SW480 (cell line): Measurements from ENCODE around the gene DLG1.
A peak's percentile ranks its signal among the peaks of the same experiment; 100 is the strongest.
"Not testable (repeated sequence)": the region's sequence is repeated elsewhere in the genome, so short reads cannot be mapped to it uniquely, and the experiment has no call there.

Source experiments
- DNase-seq: peaks from one replicate; pipeline ENCODE4 v3.0.0-alpha.2; 2016; ENCODE audit warnings: low spot score

DLG1 gene

GRCh38 chr3:197244751-197245150 is 53.7 kb downstream of the DLG1 start:
- DNase-seq: no peak

GRCh38 chr3:197242784-197243432 is 55.5 kb downstream of the DLG1 start:
- DNase-seq: no peak

GRCh38 chr3:197241173-197241572 is 57.2 kb downstream of the DLG1 start:
- DNase-seq: no peak

- no peak for DNase-seq
Observed at GRCh38 chr3:197239857-197240256, 58.6 kb downstream of the DLG1 start.

- DNase-seq: no peak
Observed at GRCh38 chr3:197238842-197239241, 59.6 kb downstream of the DLG1 start.

GRCh38 chr3:197237897-197238296 is 60.5 kb downstream of the DLG1 start:
- DNase-seq: no peak

- DNase-seq: no peak
Observed at GRCh38 chr3:197236362-197236761, 62.0 kb downstream of the DLG1 start.

- DNase-seq: no peak
Observed at GRCh38 chr3:197234947-197235914, 63.2 kb downstream of the DLG1 start.

- DNase-seq: no peak
Observed at GRCh38 chr3:197231321-197231720, 67.1 kb downstream of the DLG1 start.

GRCh38 chr3:197229836-197230235 is 68.6 kb downstream of the DLG1 start:
- no peak for DNase-seq

- DNase-seq: no peak
Observed at GRCh38 chr3:197229178-197229577, 69.2 kb downstream of the DLG1 start.

- no peak for DNase-seq
Observed at GRCh38 chr3:197227780-197228574, 70.4 kb downstream of the DLG1 start.

- no peak for DNase-seq
Observed at GRCh38 chr3:197226179-197226578, 72.2 kb downstream of the DLG1 start.

GRCh38 chr3:197225579-197225978 is 72.8 kb downstream of the DLG1 start:
- no peak for DNase-seq

GRCh38 chr3:197224034-197224444 is 74.4 kb downstream of the DLG1 start:
- peak; percentile 73 for DNase-seq

- DNase-seq: no peak
Observed at GRCh38 chr3:197222937-197223370, 75.5 kb downstream of the DLG1 start.

GRCh38 chr3:197219619-197220018 is 78.8 kb downstream of the DLG1 start:
- no peak for DNase-seq

GRCh38 chr3:197218210-197218609 is 80.2 kb downstream of the DLG1 start:
- DNase-seq: no peak

- no peak for DNase-seq
Observed at GRCh38 chr3:197216914-197217313, 81.5 kb downstream of the DLG1 start.

- DNase-seq: no peak
Observed at GRCh38 chr3:197216169-197216860, 82.1 kb downstream of the DLG1 start.

GRCh38 chr3:197212290-197212689 is 86.1 kb downstream of the DLG1 start:
- DNase-seq: no peak

- not testable (repeated sequence) for DNase-seq
Observed at GRCh38 chr3:197211698-197212097, 86.7 kb downstream of the DLG1 start.
